Heart right ventricle (tissue), 16 donors: Measurements from ENCODE around the gene CHST12. TPM values are rescaled to one million over a fixed set of nuclear protein-coding genes. Genes with fewer than 3 reads are reported as not detected.

Experiments
- ATAC-seq, 8 donors: fragments of 200-7000 bp; cut with Tn5 transposase; one replicate each; pipeline ENCODE4 v1.9.1; 2020; ENCODE audit warnings: mild to moderate bottlenecking in 8 of 8, moderate library complexity in 8 of 8, moderate number of reproducible peaks in 1 of 8
- DNase-seq, 2 donors: peaks; one replicate each; pipeline ENCODE4 v3.0.0-alpha.2; 2020
- H3K27ac ChIP-seq, 10 donors: fragments of 200-600 bp; sonication (generic) in 2 of 10; one replicate each; pipeline versions ENCODE4 v1.5.0 to v1.8.0; 2020 to 2022; ENCODE audit warnings: mild to moderate bottlenecking in 3 of 10
- H3K27me3 ChIP-seq, 7 donors: fragments of 200-600 bp; one replicate each; pipeline ENCODE4 v1.8.0; 2021 to 2022; ENCODE audit warnings: mild to moderate bottlenecking in 2 of 7
- H3K36me3 ChIP-seq, 9 donors: fragments of 200-600 bp; sonication (generic) in 1 of 9; one replicate each; pipeline versions ENCODE4 v1.5.0 to v1.8.0; 2020 to 2022; ENCODE audit warnings: mild to moderate bottlenecking in 2 of 9
- H3K4me1 ChIP-seq, 9 donors: fragments of 200-600 bp; sonication (generic) in 1 of 9; one replicate each; pipeline versions ENCODE4 v1.5.0 to v1.8.0; 2020 to 2022; ENCODE audit warnings: mild to moderate bottlenecking in 4 of 9
- H3K4me3 ChIP-seq, 10 donors: fragments of 200-600 bp; sonication (generic) in 2 of 10; one replicate each; pipeline versions ENCODE4 v1.5.0 to v1.8.0; 2020 to 2022; ENCODE audit warnings: mild to moderate bottlenecking in 7 of 10, moderate library complexity in 2 of 10
- H3K9me3 ChIP-seq, 11 donors: fragments of 200-600 bp in 10 of 11; sonication (generic) in 2 of 11; one replicate each; pipeline versions ENCODE4 v1.5.0 to v1.8.0; 2013 to 2022; ENCODE audit warnings: mild to moderate bottlenecking in 2 of 11, control low read depth in 1 of 11, moderate library complexity in 1 of 11
- WGBS, 2 donors: extraction: QIAGEN DNeasy Blood & Tissue Kit; methylation state at CpG; one replicate each; pipeline ENCODE4 v1.1.7; 2013; ENCODE audit warnings: inconsistent platforms in 1 of 2; 5-methylcytosine and 5-hydroxymethylcytosine counted together
- intact Hi-C, 10 donors: fragments of 100-400 bp; cut with DNase I; formaldehyde crosslinking; loops; one replicate each; pipeline versions ENCODE4 v1.11.1 to v1.14.2; 2022
- polyA plus RNA-seq, 2 donors: library from polyadenylated mRNA; stranded (reverse); fragments of 200-250 nt; gene quantifications; one replicate each; pipeline ENCODE4 v1.2.3, GENCODE V29; 2013
- total RNA-seq, 10 donors: library from RNA; stranded (reverse); fragmentation: NEBNext Ultra II Directional in 3 of 10; extraction: Animal tissue kit (Norgen Biotek cat#: 25700) in 3 of 10; gene quantifications; one replicate each; pipeline versions ENCODE4 v1.2.1 to v1.2.4, GENCODE V29; 2021 to 2023
- TF ChIP-seq, protein P1 (sequence below), 9 donors: fragments of 200-600 bp; sonication (generic) in 2 of 9; IDR thresholded peaks; one replicate each; pipeline versions ENCODE4 v1.5.0 to v1.8.0; 2021 to 2022; ENCODE audit warnings: antibody characterized with exemption in 9 of 9, mild to moderate bottlenecking in 5 of 9, moderate library complexity in 1 of 9
- donor health status: Arrhythmogenic right ventricular cardiomyopathy.
- donor health status: ischemic (EF 13 %, LVEDD 7.1; RV severe dilation, severe dysfunction).
- donor health status: healthy with polysubstance abuse.
- donor health status: DM: no; HTN: yes; CAD: no.
- donor health status: DM: no; HTN: no; CAD: no.
- donor health status: ischemic (EF 25% LVEDD 6.9; RV normal size, moderate dysfunction).
- donor health status: ischemic (EF 25% LVEDD 5.7; RV mildly dilated, moderate dysfunction).
- donor health status: healthy.
- donor health status: DM: yes; HTN: yes; CAD: no.
- donor health status: Ischemic cardiomyopathy.
- donor health status: ischemic (EF 35%, LVEDD 5.7; RV mildly dilated, moderate dysfunction).
- donor health status: nonischemic (EF 11% LVEDD 7.7; RV severe dilation, severe dysfunction).
- donor health status: DM: yes; HTN: yes; CAD: no.
- donor health status: PGD.
- donor health status: ischemic (EF 29% LVEDD 5.4; RV normal size, mild dysfunction).
- donor health status: nonischemic (EF 23%, LVEDD 6.1; RV moderate dilation, normal function).

Gene CHST12
- total and polyA plus RNA-seq, 12 donors, result 12.4 to 17.2 (median 14.0) TPM

DNA sequence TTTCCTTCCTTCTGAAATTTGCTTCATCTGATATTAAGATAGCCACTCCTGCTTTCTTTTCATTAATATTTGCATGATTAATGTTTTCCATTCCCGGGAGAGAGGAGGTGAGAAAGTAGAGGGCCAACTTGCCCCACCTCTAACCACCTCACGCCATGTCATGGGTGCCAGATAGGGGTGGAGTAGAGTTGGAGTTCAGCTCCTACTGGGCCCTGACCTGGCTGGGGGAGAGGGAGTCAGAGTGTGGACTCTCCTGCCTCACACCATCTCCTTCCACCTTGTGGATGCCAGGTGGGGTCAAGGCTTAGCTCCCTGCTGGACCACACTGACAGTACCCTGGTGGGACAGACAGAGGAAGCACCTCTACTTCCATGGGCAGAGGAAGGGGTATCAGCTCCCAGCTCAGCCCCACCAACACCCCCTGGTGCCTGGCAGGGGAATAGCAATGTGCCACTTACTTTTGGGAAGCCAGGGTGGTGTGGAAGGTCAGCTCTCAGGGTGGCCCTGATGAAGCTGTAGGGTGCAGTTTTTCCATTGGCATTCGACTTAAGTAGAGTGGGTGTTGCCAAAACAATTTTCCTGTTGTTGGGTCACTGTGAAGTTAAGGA, 28.0 kb downstream of the CHST12 start:
- DNase-seq, result no peak
- no peak for ATAC-seq
- Histone ChIP-seq H3K27ac (no peak overlapping the region), H3K4me3 (no peak overlapping the region), H3K9me3 (peaks cover 0 to 18% (median 5%) of the 10 kb centered on the region in 11 donors), H3K27me3 (no peaks in the 10 kb centered on the region), H3K4me1 (peaks cover 0 to 7% (median 0%) of the 10 kb centered on the region in 9 donors), H3K36me3 (peaks cover 0 to 45% (median 20%) of the 10 kb centered on the region in 9 donors)
- TF ChIP-seq, protein P1, sequence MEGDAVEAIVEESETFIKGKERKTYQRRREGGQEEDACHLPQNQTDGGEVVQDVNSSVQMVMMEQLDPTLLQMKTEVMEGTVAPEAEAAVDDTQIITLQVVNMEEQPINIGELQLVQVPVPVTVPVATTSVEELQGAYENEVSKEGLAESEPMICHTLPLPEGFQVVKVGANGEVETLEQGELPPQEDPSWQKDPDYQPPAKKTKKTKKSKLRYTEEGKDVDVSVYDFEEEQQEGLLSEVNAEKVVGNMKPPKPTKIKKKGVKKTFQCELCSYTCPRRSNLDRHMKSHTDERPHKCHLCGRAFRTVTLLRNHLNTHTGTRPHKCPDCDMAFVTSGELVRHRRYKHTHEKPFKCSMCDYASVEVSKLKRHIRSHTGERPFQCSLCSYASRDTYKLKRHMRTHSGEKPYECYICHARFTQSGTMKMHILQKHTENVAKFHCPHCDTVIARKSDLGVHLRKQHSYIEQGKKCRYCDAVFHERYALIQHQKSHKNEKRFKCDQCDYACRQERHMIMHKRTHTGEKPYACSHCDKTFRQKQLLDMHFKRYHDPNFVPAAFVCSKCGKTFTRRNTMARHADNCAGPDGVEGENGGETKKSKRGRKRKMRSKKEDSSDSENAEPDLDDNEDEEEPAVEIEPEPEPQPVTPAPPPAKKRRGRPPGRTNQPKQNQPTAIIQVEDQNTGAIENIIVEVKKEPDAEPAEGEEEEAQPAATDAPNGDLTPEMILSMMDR (IDR thresholded peaks at IDR 0.05), result peak in 6 of 9 donors; percentile 11 to 62 (median 26)
- intact Hi-C loops, result no loop called here
- 84% methylated on average over 3 of the region's 3 CpGs for whole genome bisulfite sequencing, 2 donors

DNA sequence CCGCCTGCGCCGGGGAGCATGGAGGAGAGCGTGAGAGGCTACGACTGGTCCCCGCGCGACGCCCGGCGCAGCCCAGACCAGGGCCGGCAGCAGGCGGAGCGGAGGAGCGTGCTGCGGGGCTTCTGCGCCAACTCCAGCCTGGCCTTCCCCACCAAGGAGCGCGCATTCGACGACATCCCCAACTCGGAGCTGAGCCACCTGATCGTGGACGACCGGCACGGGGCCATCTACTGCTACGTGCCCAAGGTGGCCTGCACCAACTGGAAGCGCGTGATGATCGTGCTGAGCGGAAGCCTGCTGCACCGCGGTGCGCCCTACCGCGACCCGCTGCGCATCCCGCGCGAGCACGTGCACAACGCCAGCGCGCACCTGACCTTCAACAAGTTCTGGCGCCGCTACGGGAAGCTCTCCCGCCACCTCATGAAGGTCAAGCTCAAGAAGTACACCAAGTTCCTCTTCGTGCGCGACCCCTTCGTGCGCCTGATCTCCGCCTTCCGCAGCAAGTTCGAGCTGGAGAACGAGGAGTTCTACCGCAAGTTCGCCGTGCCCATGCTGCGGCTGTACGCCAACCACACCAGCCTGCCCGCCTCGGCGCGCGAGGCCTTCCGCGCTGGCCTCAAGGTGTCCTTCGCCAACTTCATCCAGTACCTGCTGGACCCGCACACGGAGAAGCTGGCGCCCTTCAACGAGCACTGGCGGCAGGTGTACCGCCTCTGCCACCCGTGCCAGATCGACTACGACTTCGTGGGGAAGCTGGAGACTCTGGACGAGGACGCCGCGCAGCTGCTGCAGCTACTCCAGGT, 29.7 kb downstream of the CHST12 start:
- Histone ChIP-seq H3K27me3 (no peaks in the 10 kb centered on the region), H3K36me3 (peaks cover 0 to 51% (median 20%) of the 10 kb centered on the region in 9 donors), H3K9me3 (peaks cover 0 to 18% (median 5%) of the 10 kb centered on the region in 11 donors), H3K27ac (no peak overlapping the region), H3K4me1 (peaks cover 0 to 17% (median 5%) of the 10 kb centered on the region in 9 donors), H3K4me3 (no peak overlapping the region)
- WGBS, 2 donors, result 98% methylated on average over 80 to 85 of the region's 85 CpGs
- intact Hi-C loops, result no loop called here
- DNase-seq (no peak), ATAC-seq (peak in 2 of 8 donors; percentile 19 to 59)
- TF ChIP-seq, protein P1 (IDR thresholded peaks at IDR 0.05), result no peak

DNA sequence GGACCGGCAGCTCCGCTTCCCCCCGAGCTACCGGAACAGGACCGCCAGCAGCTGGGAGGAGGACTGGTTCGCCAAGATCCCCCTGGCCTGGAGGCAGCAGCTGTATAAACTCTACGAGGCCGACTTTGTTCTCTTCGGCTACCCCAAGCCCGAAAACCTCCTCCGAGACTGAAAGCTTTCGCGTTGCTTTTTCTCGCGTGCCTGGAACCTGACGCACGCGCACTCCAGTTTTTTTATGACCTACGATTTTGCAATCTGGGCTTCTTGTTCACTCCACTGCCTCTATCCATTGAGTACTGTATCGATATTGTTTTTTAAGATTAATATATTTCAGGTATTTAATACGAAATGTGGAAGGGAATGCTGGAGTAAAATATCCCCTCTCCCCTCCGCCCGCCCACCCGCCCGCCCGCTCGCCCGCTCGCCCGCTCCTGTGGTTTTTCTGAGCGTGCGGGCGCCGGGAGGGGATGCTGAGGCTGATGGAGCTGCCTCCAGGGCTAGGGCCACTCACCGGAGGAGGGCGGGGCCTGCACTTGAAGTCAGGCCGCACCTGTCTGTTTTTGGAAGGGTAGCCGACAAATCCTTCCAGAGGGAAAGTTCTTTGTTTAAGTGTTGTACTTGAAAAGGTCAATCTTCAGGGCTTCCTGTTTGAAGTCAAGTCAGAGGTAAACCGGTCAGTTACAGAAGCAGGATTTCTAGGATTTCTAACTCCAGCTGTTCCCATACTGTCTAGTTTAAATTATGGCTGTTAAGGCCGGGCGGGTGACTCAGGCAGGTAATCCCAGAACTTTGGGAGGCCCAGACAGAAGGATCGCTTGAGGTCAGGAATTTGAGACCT, 30.5 kb downstream of the CHST12 start:
- DNase-seq, result no peak
- Histone ChIP-seq H3K27ac (no peak overlapping the region), H3K9me3 (peaks cover 0 to 18% (median 5%) of the 10 kb centered on the region in 11 donors), H3K4me3 (no peak overlapping the region), H3K4me1 (peaks cover 0 to 25% (median 8%) of the 10 kb centered on the region in 9 donors), H3K27me3 (no peaks in the 10 kb centered on the region), H3K36me3 (peaks cover 0 to 51% (median 20%) of the 10 kb centered on the region in 9 donors)
- WGBS, 2 donors, result 97% methylated on average over 42 of the region's 42 CpGs
- ATAC-seq, result no peak
- intact Hi-C loops, result no loop called here
- TF ChIP-seq, protein P1 (IDR thresholded peaks at IDR 0.05), result no peak

DNA sequence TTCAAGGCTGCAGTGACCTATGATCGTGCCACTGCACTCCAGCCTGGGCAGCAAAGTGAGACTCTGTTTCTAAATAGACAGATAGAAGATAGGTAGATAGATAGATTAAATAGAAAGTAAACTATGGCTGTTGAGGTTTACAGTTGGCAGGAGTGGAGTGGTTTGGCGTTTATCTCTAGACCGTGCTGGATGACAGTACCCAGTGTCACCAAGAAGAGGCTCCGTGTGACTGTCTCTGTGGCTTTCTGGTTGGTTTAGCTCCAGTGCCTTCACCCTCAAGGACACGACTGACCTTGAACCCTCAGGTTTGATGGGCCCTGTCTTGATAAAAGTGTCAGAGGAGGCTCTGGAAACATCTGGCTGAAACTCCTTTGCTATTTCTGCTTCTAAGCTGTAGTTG, 31.7 kb downstream of the CHST12 start:
- 64% methylated on average over 5 of the region's 5 CpGs for WGBS, 2 donors
- peaks cover 0 to 56% (median 20%) of the 10 kb centered on the region in 9 donors for H3K36me3 ChIP-seq
- H3K9me3 ChIP-seq, result peaks cover 0 to 15% (median 5%) of the 10 kb centered on the region in 11 donors
- intact Hi-C loops, result no loop called here
- H3K27me3 ChIP-seq, result no peaks in the 10 kb centered on the region
- H3K27ac ChIP-seq, result no peak overlapping the region
- ATAC-seq, result peak in 3 of 8 donors; percentile 21 to 46 (median 25)
- no peak for DNase-seq
- H3K4me3 ChIP-seq, result no peak overlapping the region
- TF ChIP-seq, protein P1 (IDR thresholded peaks at IDR 0.05), result no peak
- peaks cover 0 to 25% (median 8%) of the 10 kb centered on the region in 9 donors for H3K4me1 ChIP-seq
